GM12801 (cell line): ENCODE measurements around the gene ECT2.

ENCODE experiments used
- TF ChIP-seq, protein P1 (sequence below): IDR thresholded peaks from one replicate; pipeline ENCODE4 v1.5.1; 2011; ENCODE audit warnings: control low read depth; ENCODE audit not compliant: insufficient read length; ENCODE audit errors: extremely low read depth

Gene ECT2

GRCh38 chr3:172717493-172718088, 32.9 kb upstream of the ECT2 start:
- TF ChIP-seq, protein P1, sequence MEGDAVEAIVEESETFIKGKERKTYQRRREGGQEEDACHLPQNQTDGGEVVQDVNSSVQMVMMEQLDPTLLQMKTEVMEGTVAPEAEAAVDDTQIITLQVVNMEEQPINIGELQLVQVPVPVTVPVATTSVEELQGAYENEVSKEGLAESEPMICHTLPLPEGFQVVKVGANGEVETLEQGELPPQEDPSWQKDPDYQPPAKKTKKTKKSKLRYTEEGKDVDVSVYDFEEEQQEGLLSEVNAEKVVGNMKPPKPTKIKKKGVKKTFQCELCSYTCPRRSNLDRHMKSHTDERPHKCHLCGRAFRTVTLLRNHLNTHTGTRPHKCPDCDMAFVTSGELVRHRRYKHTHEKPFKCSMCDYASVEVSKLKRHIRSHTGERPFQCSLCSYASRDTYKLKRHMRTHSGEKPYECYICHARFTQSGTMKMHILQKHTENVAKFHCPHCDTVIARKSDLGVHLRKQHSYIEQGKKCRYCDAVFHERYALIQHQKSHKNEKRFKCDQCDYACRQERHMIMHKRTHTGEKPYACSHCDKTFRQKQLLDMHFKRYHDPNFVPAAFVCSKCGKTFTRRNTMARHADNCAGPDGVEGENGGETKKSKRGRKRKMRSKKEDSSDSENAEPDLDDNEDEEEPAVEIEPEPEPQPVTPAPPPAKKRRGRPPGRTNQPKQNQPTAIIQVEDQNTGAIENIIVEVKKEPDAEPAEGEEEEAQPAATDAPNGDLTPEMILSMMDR, result no peak

DNA sequence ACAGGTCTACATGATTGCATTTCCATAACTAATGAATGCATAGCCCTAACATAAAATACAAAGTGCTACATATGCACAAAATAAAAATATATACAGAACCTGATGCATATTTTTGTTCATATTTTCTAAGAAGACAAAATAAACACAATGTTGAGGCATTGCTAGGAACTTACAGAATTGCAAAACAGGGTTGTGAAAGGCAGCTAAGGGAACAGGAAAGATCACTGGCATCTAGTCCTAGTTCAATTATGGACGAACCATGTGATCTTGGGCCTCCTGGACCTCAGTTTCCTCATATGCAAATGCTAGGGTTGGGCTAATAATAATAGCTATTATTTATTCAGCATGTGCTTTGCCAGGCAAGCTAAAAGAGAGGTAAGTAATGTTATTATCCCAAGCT, 24.1 kb upstream of the ECT2 start:
- TF ChIP-seq, protein P1, result no peak

- TF ChIP-seq, protein P1, result no peak
Measured at GRCh38 chr3:172735014-172735413, 15.5 kb upstream of the ECT2 start.

- TF ChIP-seq, protein P1, result no peak
Measured at GRCh38 chr3:172739462-172739861, 11.1 kb upstream of the ECT2 start.

GRCh38 chr3:172746475-172746874, 4.1 kb upstream of the ECT2 start:
- TF ChIP-seq, protein P1, result no peak

DNA sequence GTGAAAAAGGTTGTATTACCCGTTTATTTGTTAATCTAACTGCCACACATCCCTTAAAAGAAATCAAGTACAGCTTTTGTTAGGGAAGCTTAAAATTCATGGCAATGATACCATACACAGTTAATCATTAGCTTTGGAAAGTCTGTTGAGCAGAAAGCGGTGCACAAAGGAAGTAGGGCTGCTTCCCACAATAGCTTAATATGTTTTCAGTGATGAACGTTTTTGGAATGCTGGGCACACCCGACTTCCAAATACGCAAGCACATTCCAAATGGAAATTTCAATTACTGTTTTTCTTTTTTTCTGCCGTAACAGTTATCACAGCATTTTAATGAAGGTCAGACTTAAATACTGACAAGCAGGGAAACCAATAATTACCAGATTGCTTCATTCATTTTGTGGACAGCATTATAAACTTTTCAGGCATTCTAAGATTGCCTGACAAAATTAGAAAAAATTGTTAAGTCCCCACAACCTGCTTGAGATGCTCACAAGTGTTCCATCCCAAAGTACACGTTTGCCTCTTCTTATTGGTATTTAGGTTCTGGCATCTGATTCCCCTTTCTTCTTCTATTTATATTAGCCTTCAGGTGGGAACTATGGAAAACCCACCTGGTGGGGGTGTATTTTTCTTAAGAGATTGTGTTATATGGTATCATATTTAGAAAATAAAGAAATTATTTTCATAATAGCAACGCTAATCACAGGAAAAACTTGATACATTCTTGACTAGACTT, 1.1 kb upstream of the ECT2 start:
- TF ChIP-seq, protein P1, result no peak

- TF ChIP-seq, protein P1, result no peak
Measured at GRCh38 chr3:172750069-172750367, 508 bp upstream of the ECT2 start.
